GM21786 (cell line): Measurements from ENCODE around the gene C14orf93.

Experiments
- ATAC-seq: cut with Tn5 transposase; IDR thresholded peaks from one replicate; pipeline ENCODE4 v1.9.1; 2021; ENCODE audit not compliant: unreplicated experiment

C14orf93 gene

GRCh38 chr14:23009939-23010726 lies at the start of gene C14orf93:
TSS of gene C14orf93 (minus strand) at chr14:23010143. CDS start at chr14:22999023, 11,120 bp downstream.
- ATAC-seq, result no peak

DNA sequence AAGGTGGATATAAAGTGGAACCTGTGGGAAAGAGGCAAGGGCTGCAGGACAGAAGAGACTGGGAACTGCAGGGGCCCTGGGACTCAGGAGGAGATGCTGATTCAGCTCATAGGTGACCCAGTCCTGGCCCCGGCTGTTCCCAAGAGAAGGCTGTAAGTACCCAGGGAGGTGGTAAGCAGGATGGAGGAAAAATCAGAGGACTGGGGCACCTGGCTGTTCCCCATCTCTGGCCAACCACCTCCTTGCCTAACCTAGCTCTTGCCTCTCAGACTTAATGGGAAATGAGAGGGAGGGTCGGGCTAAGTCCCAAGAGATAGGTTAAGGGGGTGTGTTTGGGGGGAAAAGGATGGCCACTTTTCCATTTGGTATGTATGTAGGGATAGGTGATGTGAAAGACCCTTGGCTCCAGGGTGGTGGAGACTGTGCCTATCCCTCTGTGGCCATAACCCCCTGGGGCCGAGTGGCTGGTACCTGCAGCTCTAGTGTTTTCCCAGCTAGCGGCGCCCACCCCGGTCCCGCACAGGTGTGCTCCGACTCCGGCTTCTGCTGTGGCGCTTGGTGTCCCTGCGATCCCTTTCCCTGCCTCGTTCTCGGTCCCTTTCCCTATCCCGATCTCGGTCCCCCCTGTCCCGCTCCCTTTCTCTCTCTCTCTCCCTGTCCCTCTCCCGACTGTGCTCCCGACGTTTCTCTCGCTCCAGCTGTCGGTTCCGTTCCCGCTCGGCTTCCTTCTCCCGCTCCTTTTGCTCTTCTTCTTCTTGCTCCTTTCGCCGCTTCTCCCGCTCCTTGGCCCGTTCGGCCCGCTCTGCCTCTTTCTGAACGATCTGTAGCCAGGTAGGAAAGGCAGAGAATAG lies 48.9 kb upstream of the C14orf93 start:
- no peak for ATAC-seq

DNA sequence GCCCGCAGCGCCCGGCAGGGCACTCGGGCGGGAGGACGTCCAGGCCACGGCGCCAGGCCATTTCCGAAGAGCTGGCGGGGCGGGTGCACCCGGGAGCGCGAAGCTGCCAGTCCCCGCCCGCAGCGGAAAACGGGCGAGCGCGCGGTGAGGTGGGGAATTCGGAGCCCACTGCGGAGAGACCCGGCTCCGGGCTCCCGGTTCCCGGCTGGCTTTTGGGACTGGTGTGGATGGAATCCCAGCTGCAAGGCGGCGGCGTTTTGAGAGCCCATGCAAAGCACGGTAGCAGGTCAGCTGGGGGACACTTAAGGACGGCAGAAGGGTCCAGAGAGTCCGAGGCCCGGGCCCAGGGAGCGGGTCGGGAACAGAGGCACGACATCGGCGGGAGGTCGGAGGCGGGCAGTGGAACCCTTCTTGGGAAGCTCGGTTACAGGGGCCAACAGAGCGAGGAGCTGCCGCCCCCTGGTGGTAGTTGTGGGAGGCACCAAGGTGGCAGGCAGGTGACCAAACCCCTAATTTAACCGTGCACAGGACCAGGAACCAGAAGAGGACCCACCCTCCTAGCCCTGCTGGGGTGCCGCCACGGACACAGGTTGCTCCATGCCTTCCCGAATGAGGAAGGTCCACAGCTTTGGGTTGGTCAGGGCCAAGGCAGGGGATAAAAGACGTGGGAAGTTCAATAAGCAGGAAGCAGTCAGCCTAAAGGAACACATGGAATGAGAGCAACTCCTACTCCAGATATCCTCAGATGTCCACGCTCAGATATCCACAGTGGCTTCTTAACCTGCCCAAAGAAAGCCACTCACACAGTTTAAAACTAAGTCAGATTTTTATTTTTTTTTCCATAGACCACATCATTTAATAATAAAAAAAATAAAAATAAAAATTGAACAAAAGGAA lies 48.1 kb upstream of the C14orf93 start:
- peak; percentile 46 for ATAC-seq

DNA sequence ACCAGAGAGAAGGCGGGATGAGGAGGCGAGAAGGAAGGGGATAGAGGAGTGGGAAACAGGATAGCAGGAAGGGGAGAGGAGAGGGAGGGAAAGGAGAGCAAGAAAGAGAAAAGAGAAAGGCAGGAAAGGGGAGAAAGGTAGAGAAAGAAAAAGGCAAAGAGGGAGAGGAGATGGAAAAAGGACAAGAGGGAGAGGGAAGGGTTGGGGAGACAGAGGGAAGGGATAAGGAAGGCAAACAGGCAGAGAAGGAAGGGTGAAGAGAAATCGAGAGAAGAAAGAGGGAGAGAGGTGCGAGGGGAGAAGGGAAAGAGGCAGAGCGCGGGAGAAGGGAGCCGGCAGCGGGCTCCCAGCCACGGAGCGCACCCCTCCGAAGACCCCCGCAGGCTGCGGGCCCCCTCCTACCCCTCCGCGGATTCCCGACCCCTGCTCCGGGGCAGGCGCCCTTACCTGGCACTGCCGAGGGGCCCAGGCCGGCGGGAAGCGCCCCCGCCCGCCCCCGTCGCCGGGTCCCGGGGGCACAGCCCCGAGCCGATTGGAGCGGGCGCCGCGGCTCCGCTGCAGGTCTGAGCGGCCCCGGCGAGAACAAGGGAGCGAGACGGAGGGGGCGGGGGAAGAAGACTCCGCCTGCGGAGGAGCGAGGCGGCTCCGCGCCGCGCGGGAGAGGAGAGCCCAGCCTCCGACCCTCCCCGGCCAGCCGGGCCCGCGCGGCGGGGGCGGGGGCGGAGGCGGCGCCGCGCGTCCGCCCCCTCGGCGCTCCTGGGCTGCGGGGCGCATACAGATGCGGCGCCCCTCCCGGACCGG lies 47.2 kb upstream of the C14orf93 start, which contains the start of gene CDH24:
CDH24 (minus strand) TSS at position 565 of the 801 bp plus-strand sequence. CDS start 1,787 bp downstream, outside the sequence.
- ATAC-seq, result peak; percentile 39

GRCh38 chr14:23056145-23056955 lies 46.4 kb upstream of the C14orf93 start:
- peak; percentile 64 for ATAC-seq

DNA sequence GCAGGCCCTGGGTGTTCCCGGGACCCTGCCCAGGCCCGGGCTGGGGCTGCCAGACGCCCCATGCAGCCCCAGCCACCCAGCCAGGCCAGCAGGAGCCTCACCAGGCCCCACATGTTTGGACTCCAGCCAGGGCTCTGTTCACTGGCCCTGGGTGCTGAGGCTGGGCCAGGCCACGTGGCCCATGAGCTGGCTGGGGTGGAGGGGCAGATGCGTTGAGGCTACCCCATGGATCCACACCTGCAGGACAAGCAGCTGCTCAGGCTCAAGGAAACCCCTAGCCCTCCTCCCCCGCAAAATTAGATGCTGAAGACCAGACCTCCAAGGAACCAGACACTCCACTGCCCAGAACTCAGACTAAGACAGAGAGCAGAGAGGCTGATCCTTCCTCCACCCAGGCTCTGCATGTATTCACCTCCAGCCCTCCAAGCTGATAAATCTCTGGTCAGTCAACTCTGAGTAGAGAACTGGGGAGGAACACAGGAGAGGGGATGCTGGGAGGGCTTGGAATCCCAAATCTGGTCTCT lies 45.7 kb upstream of the C14orf93 start:
- ATAC-seq, result no peak

DNA sequence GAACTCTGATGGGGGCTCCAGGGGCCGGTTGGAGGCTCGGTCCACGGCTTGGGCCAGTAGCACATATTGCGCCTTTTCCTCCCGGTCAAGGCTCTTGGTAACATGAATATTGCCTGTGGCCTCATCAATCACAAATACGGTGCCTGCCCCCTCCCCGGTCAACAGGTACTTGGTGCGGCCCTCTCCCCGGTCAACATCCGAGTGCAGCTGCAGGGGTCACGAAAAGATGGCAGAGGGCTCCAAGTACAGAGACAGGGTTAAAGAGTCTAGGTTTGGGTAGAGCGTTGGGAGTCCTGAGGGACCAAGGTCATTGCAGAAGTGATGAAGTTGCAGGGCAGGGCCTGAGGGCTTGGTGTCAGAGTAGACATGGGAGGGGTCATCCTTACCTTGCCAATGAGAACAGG lies 45.2 kb upstream of the C14orf93 start:
- ATAC-seq, result no peak

GRCh38 chr14:23054000-23054811 lies 44.3 kb upstream of the C14orf93 start:
- no peak for ATAC-seq

DNA sequence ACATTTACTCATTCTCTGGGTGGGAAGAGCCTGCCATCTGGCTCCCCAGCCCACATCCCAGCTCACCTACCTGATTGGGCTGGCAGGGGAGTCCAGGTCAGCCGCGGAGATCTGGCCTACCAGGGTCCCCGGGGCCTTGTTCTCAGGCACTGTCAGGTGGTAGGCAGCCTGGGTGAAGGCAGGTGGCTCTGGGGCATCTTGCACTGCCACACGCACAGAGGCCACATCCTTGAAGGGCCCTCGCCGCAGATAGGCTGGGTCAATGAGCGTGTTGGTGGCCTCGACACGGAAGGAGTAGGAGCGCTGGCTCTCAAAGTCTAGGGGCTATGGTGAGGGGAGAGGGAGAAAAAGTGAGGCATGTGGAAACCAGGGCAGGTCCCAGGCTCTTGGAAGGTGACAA lies 43.5 kb upstream of the C14orf93 start:
- ATAC-seq, result no peak

DNA sequence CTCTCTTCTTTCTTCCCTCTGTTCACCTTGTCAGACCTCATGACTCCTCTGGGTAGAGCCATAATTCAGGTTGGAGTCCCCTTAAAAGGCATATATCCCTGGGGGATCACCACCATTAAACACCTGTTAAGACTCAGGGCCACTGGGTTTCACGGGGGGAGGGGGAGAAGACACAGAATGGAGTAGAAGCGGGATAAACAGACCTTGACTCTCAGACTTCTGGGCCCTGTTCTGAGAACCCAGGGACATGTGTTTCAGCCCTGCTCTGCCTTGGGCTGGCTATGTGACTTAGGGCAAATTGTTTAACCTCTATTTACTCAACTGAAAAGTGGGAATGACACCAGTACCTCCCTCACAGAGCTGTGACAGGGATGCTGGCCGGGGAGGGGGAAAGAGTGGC lies 42.7 kb upstream of the C14orf93 start:
- ATAC-seq, result no peak

DNA sequence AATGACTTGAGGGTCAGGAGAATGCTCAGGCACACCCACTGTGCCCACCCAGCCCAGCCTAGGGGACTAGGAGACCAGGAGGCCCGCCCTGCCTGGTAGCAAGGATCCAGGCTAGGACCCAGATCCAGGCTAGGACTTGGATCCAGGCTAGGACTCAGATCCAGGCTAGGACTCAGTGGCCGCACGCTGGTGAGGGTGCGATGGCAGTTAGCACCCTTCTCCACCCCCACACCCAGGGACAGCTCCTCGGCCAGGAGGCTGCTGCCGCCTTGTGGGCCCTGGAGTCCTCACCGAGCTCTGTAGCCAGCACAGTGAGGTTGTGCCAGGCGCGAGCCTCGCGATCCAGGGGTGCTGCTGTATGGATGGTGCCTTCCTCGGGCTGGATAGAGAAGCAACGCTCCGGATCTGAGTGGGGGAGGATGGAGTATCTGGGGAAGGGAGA lies 42.3 kb upstream of the C14orf93 start:
- no peak for ATAC-seq

DNA sequence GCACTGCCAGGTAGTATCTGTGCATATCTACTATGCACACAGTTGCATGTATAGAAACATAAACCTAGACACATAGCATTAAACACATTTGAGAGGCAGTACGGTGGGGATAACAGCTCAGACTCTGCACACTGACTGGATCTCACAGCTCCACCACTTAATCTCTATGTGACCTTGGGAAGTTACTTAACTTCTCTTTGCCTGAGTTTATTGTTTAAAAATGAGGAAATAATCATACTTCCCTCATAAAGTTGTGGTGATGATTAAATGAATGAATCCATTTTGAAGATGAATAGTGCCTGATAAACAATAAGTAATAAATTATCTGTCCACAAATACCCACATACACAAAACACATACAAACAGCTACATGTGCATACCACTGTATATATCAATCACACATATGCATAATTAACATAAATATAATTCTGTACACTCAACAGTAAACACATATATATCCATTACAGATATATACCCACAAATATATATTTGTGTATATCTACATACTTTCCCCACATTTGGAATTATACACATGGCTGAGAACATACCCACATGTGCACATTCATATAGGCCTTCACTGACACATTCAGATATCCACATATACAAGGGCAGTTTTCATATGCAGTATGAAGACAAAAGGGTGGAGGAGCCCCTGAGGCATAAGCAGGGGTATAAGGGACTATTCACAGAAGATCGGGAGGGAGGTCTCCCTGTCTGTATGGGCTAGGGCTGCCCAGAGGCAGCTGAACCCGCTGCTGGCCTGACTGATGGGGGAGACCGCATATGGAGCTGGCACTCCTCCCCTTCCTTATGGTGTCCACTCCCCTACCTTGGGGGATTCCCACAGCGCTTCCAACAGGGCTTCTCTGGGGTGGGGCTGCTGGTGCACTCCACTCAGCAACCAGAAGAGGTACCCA lies 41.5 kb upstream of the C14orf93 start:
- ATAC-seq, result no peak

DNA sequence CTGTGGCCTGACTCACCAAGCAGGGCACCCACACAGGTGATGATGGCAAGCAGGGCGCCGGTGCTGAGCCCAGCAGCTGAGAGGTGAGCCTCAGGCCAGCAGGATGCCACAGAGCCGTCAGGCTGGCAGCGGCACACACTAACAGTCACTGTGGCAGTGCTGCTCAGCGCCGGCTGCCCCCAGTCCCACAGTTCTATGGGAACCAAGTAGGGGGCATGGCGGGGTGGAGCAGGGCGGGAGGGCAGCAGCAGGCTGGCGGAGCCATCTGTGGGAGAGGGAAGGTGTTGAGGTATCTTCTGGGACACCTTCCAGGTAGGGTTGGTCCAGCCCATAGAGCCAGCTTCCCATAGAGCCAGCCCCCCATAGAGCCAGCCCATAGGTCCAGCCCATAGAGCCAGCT lies 39.1 kb upstream of the C14orf93 start:
- ATAC-seq, result no peak

GRCh38 chr14:23047751-23048693 lies 38.1 kb upstream of the C14orf93 start:
- no peak for ATAC-seq

GRCh38 chr14:23047034-23047634 lies 37.2 kb upstream of the C14orf93 start:
- ATAC-seq, result no peak
